GM12875 (cell line): Measurements from ENCODE around the gene ZP3.
"Not testable (repeated sequence)": the region's sequence is repeated elsewhere in the genome, so short reads cannot be mapped to it uniquely, and the experiment has no call there.

Experiments used
- H3K4me3 ChIP-seq: one replicate; pipeline ENCODE4 v1.5.1; 2011; ENCODE audit warnings: low read depth, low read length, control low read depth
- TF ChIP-seq, protein P1 (sequence below): IDR thresholded peaks from 2 replicates; pipeline ENCODE4 v1.5.1; 2011; ENCODE audit warnings: low read depth, mild to moderate bottlenecking, control low read depth, inconsistent platforms, low read length, moderate library complexity, borderline replicate concordance; ENCODE audit not compliant: insufficient read depth

Gene ZP3

DNA sequence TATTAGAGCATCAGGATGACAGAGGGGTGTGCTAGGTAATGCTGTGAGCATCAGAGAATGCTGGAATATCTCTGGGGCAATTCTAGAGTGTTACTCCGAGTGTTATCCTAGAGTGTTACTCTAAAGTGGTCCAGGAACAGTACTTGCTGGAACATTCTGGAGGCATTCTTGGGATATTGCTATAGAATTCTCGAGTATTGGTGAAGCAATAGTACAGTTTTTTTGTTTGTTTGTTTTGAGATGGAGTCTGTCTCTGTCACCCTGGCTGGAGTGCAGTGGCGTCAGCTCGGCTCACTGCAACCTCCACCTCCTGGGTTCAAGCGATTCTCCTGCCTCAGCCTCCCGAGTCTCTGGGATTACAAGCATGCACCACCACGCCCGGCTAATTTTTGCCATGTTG lies 27.9 kb upstream of the ZP3 start:
- TF ChIP-seq, protein P1, sequence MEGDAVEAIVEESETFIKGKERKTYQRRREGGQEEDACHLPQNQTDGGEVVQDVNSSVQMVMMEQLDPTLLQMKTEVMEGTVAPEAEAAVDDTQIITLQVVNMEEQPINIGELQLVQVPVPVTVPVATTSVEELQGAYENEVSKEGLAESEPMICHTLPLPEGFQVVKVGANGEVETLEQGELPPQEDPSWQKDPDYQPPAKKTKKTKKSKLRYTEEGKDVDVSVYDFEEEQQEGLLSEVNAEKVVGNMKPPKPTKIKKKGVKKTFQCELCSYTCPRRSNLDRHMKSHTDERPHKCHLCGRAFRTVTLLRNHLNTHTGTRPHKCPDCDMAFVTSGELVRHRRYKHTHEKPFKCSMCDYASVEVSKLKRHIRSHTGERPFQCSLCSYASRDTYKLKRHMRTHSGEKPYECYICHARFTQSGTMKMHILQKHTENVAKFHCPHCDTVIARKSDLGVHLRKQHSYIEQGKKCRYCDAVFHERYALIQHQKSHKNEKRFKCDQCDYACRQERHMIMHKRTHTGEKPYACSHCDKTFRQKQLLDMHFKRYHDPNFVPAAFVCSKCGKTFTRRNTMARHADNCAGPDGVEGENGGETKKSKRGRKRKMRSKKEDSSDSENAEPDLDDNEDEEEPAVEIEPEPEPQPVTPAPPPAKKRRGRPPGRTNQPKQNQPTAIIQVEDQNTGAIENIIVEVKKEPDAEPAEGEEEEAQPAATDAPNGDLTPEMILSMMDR = no peak
- H3K4me3 ChIP-seq = no peak overlapping the region

GRCh38 chr7:76397409-76398183 lies 27.2 kb upstream of the ZP3 start:
- H3K4me3 ChIP-seq = peak overlapping the region; percentile 47
- TF ChIP-seq, protein P1 = no peak

- TF ChIP-seq, protein P1 = no peak
- H3K4me3 ChIP-seq = no peak overlapping the region
Observed at GRCh38 chr7:76400248-76400647, 24.5 kb upstream of the ZP3 start.

DNA sequence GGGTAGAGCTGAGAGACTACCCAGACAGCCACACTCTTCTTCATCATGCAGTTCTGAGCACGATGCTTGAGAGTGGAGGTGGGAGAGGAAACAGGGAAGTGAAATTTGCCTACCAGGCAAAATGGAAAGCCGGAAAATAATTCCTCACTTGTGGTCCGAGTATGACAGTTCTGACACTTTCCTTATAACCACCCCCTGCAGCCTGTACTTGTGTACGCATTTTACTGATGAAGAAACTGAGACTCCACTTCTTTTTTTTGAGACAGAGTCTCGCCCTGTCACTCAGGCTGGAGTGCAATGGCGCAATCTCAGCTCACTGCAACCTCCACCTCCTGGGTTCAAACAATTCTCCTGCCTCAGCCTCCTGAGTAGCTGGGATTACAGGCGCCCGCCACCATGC lies 21.7 kb upstream of the ZP3 start:
- H3K4me3 ChIP-seq = not testable (repeated sequence)

- H3K4me3 ChIP-seq = no peak overlapping the region
- TF ChIP-seq, protein P1 = no peak
Observed at GRCh38 chr7:76403780-76404494, 20.8 kb upstream of the ZP3 start.

DNA sequence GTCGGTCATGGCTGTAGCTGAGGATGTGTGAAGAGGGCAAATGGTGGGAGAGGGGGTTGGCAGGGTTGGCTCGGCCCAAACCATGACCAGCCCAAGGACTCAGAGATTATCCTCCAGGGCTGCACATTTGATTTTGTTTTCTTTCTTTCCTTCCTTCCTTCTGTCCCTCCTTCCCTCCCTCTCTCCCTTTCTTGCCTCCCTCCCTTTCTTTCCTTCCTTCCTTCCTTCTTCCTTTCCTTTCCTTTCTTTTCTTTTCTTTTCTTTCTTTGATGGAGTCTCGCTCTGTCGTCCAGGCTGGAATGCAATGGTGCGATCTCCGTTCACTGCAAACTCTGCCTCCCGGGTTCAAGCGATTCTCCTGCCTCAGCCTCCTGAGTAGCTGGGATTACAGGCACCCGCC lies 19.0 kb upstream of the ZP3 start:
- no peak overlapping the region for H3K4me3 ChIP-seq
- TF ChIP-seq, protein P1 = no peak

- H3K4me3 ChIP-seq = no peak overlapping the region
Observed at GRCh38 chr7:76407718-76408117, 17.0 kb upstream of the ZP3 start.

More at GRCh38 chr7:76407718-76408117, 17.0 kb upstream of the ZP3 start:
- TF ChIP-seq, protein P1 = no peak
